ENCODE results near the gene HDGFL3. TPM values are rescaled to one million over a fixed set of nuclear protein-coding genes. Genes with fewer than 3 reads are reported as not detected.

The HDGFL3 gene
- polyA plus RNA-seq, 3 donors from 2014 or later = 6.8 to 21.6 (median 10.6) TPM

GRCh38 chr15:83112233-83112955, 95.2 kb downstream of the HDGFL3 start:
- H3K27me3 Mint-ChIP-seq (ENCODE audit: low read depth in 3 of 3) = peaks cover 3 to 7% (median 5%) of the 10 kb centered on the region in 3 donors
- no peaks in the 10 kb centered on the region for H3K9me3 Mint-ChIP-seq
- DNase-seq = no peak
- peaks cover 27% of the 10 kb centered on the region in 2 donors for H3K4me1 Mint-ChIP-seq
- H3K27ac Mint-ChIP-seq = peak overlapping the region in 2 of 6 donors; percentile 12 to 28
- H3K4me3 Mint-ChIP-seq = no peak overlapping the region
- H3K36me3 Mint-ChIP-seq = peaks cover 5 to 23% (median 7%) of the 10 kb centered on the region in 3 donors

- H3K4me3 Mint-ChIP-seq = peak overlapping the region in 1 of 5 donors; percentile 67
- H3K27me3 Mint-ChIP-seq (ENCODE audit: low read depth in 3 of 3) = peaks cover 3 to 14% (median 9%) of the 10 kb centered on the region in 3 donors
- peaks cover 27 to 34% of the 10 kb centered on the region in 2 donors for H3K4me1 Mint-ChIP-seq
- H3K27ac Mint-ChIP-seq = peak overlapping the region in 1 of 6 donors; percentile 70
- H3K9me3 Mint-ChIP-seq = no peaks in the 10 kb centered on the region
- H3K36me3 Mint-ChIP-seq = peaks cover 5 to 23% (median 7%) of the 10 kb centered on the region in 3 donors
- DNase-seq = no peak
Measured at GRCh38 chr15:83111149-83111548, 96.5 kb downstream of the HDGFL3 start.

- peak overlapping the region in 3 of 6 donors; percentile 51 to 97 (median 89) for H3K27ac Mint-ChIP-seq
Measured at GRCh38 chr15:83110381-83110780, 97.2 kb downstream of the HDGFL3 start.

GRCh38 chr15:83109532-83109931, 98.1 kb downstream of the HDGFL3 start:
- H3K27me3 Mint-ChIP-seq (ENCODE audit: low read depth in 3 of 3) = peaks cover 3 to 17% (median 12%) of the 10 kb centered on the region in 3 donors
- peaks cover 0 to 13% (median 7%) of the 10 kb centered on the region in 3 donors for H3K36me3 Mint-ChIP-seq
- H3K9me3 Mint-ChIP-seq = no peaks in the 10 kb centered on the region
- H3K4me3 Mint-ChIP-seq = peak overlapping the region in 2 of 5 donors; percentile 4 to 39
- no peak for DNase-seq
- peaks cover 27 to 34% of the 10 kb centered on the region in 2 donors for H3K4me1 Mint-ChIP-seq
- peak overlapping the region in 5 of 6 donors; percentile 84 to 97 (median 89) for H3K27ac Mint-ChIP-seq

More at GRCh38 chr15:83110381-83110780, 97.2 kb downstream of the HDGFL3 start:
- H3K27me3 Mint-ChIP-seq (ENCODE audit: low read depth in 3 of 3) = peaks cover 3 to 17% (median 12%) of the 10 kb centered on the region in 3 donors
- peaks cover under 1 to 17% (median 7%) of the 10 kb centered on the region in 3 donors for H3K36me3 Mint-ChIP-seq
- peaks cover 27 to 34% of the 10 kb centered on the region in 2 donors for H3K4me1 Mint-ChIP-seq
- H3K4me3 Mint-ChIP-seq = peak overlapping the region in 1 of 5 donors; percentile 7
- no peak for DNase-seq
- H3K9me3 Mint-ChIP-seq = no peaks in the 10 kb centered on the region

GRCh38 chr15:83108266-83109219, 99.1 kb downstream of the HDGFL3 start:
- peak; percentile 67 to 72 (median 70) for DNase-seq
- Mint-ChIP-seq H3K36me3 (peaks cover 0 to 8% (median 4%) of the 10 kb centered on the region in 3 donors), H3K27ac (peak overlapping the region; percentile 34 to 97 (median 88)), H3K9me3 (no peaks in the 10 kb centered on the region), H3K4me1 (peaks cover 27 to 34% of the 10 kb centered on the region in 2 donors), H3K4me3 (peak overlapping the region; percentile 87 to 98 (median 91)), H3K27me3 (ENCODE audit: low read depth in 3 of 3) (peaks cover 7 to 17% (median 9%) of the 10 kb centered on the region in 3 donors)

GRCh38 chr15:83107841-83108181, 99.8 kb downstream of the HDGFL3 start:
- DNase-seq = no peak
- Mint-ChIP-seq H3K4me3 (peak overlapping the region; percentile 87 to 98 (median 91)), H3K27me3 (ENCODE audit: low read depth in 3 of 3) (peaks cover 8 to 17% (median 9%) of the 10 kb centered on the region in 3 donors), H3K36me3 (peaks cover 0 to 8% (median 4%) of the 10 kb centered on the region in 3 donors), H3K9me3 (no peaks in the 10 kb centered on the region), H3K27ac (peak overlapping the region; percentile 34 to 97 (median 88)), H3K4me1 (peaks cover 27 to 34% of the 10 kb centered on the region in 2 donors)

GRCh38 chr15:83106994-83107840, 100.4 kb downstream of the HDGFL3 start, which contains the start of gene TM6SF1:
Gene TM6SF1 (plus strand): TSS chr15:83107645. CDS start chr15:83107681, 36 bp downstream.
- Mint-ChIP-seq H3K4me1 (peaks cover 27 to 34% of the 10 kb centered on the region in 2 donors), H3K27me3 (ENCODE audit: low read depth in 3 of 3) (peaks cover 8 to 17% (median 9%) of the 10 kb centered on the region in 3 donors), H3K27ac (peak within 1 kb of the TSS; percentile 34 to 97 (median 88)), H3K9me3 (no peaks in the 10 kb centered on the region), H3K4me3 (peak within 1 kb of the TSS; percentile 87 to 98 (median 91)), H3K36me3 (peaks cover 0 to 8% (median 4%) of the 10 kb centered on the region in 3 donors)
- DNase-seq = peak; percentile 55 to 61 (median 60)

- no peak overlapping the region for H3K27ac Mint-ChIP-seq
- peaks cover 8 to 17% (median 13%) of the 10 kb centered on the region in 3 donors for H3K27me3 Mint-ChIP-seq (ENCODE audit: low read depth in 3 of 3)
- H3K4me3 Mint-ChIP-seq = peak overlapping the region; percentile 19 to 74 (median 54)
- peaks cover 0 to 2% (median 0%) of the 10 kb centered on the region in 6 donors for H3K9me3 Mint-ChIP-seq
- H3K4me1 Mint-ChIP-seq = peaks cover 26 to 32% of the 10 kb centered on the region in 2 donors
- DNase-seq = no peak
- H3K36me3 Mint-ChIP-seq = no peaks in the 10 kb centered on the region
Measured at GRCh38 chr15:83105440-83105839, 102.2 kb downstream of the HDGFL3 start.

- Mint-ChIP-seq H3K27me3 (ENCODE audit: low read depth in 3 of 3) (peaks cover 15 to 17% (median 15%) of the 10 kb centered on the region in 3 donors), H3K4me3 (peak overlapping the region in 2 of 5 donors; percentile 25 to 36)
Measured at GRCh38 chr15:83104141-83104540, 103.5 kb downstream of the HDGFL3 start.

GRCh38 chr15:83102346-83102745, 105.3 kb downstream of the HDGFL3 start:
- H3K9me3 Mint-ChIP-seq = peaks cover 0 to 9% (median 3%) of the 10 kb centered on the region in 6 donors
- H3K4me1 Mint-ChIP-seq = peaks cover 0 to 7% of the 10 kb centered on the region in 2 donors
- no peak for DNase-seq
- H3K36me3 Mint-ChIP-seq = no peaks in the 10 kb centered on the region
- H3K4me3 Mint-ChIP-seq = no peak overlapping the region
- no peak overlapping the region for H3K27ac Mint-ChIP-seq
- H3K27me3 Mint-ChIP-seq (ENCODE audit: low read depth in 3 of 3) = peaks cover 12 to 21% (median 14%) of the 10 kb centered on the region in 3 donors

More at GRCh38 chr15:83104141-83104540, 103.5 kb downstream of the HDGFL3 start:
- Mint-ChIP-seq H3K4me1 (peaks cover 13 to 19% of the 10 kb centered on the region in 2 donors), H3K27ac (peak overlapping the region in 1 of 6 donors; percentile 62), H3K9me3 (peaks cover 0 to 2% (median 0%) of the 10 kb centered on the region in 6 donors), H3K36me3 (no peaks in the 10 kb centered on the region)
- DNase-seq = no peak

- DNase-seq = no peak
- Mint-ChIP-seq H3K4me1 (no peaks in the 10 kb centered on the region), H3K9me3 (peaks cover 0 to 9% (median 3%) of the 10 kb centered on the region in 6 donors), H3K27ac (no peak overlapping the region), H3K36me3 (no peaks in the 10 kb centered on the region), H3K27me3 (ENCODE audit: low read depth in 3 of 3) (peaks cover 5 to 21% (median 9%) of the 10 kb centered on the region in 3 donors), H3K4me3 (no peak overlapping the region)
Measured at GRCh38 chr15:83100097-83100646, 107.5 kb downstream of the HDGFL3 start.

GRCh38 chr15:83099290-83099689, 108.3 kb downstream of the HDGFL3 start:
- Mint-ChIP-seq H3K4me1 (no peaks in the 10 kb centered on the region), H3K4me3 (no peak overlapping the region), H3K9me3 (peaks cover 0 to 9% (median 3%) of the 10 kb centered on the region in 6 donors), H3K27me3 (ENCODE audit: low read depth in 3 of 3) (peaks cover 5 to 21% (median 11%) of the 10 kb centered on the region in 3 donors), H3K27ac (no peak overlapping the region), H3K36me3 (no peaks in the 10 kb centered on the region)
- DNase-seq = no peak

Data from immature natural killer cell (primary cell).